Measurements from ENCODE around the gene TUT1. TPM values are rescaled to one million over a fixed set of nuclear protein-coding genes. Genes with fewer than 3 reads are reported as not detected.

TUT1 gene
- total RNA-seq, 6 experiments from 2014 or later = 12.3 to 34.2 (median 21.1) TPM

DNA sequence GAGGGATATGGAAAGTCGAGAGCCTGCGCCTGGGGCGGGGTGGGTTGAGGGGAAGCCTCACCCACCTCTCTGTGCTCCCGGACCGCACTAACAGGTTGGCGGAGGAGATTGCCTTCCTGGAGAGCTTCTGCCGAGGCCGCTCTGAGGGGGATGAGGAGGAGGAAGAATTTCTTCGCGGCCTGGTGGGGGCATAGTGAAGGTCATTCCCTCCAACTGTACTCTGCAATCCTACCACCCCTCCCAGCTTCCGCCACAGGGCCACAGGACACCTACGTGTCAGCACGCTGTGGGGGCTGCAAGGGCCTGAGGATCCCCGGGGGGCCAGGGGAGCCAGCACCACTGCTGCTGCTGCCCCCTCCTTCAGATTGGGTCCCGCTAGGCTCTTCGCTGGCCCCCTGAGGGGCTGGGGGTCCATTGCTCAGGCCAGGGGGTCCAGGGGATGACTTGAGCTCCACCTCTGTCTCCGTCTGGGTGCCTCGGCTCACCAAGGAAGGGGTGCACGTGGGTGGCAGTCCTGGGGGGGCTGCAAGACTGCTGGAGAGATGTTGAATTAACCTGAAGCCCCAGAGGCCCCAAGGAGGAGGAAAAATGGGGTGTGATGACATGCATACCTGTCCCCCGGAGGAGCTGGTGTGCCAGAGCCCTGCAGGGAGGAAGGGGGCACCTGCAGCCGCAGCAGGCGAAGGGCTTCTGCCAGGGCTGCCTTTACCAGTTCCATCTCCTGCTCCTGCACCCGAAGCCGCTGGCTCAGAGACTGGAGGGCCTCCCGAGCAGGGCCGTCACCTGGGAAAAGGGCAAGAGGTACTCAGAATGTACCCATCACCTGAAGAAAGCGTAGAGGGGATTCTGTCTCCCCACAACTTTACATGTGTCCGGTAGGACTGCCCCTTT is 19.7 kb upstream of the TUT1 start:
- Histone ChIP-seq H3K27me3 (no peaks in the 10 kb centered on the region), H3K36me3 (no peaks in the 10 kb centered on the region), H3K4me3 (peak overlapping the region; percentile 67 to 80 (median 78)), H3K9me3 (no peaks in the 10 kb centered on the region), H3K4me1 (peaks cover 0 to 29% (median 12%) of the 10 kb centered on the region in 4 donors), H3K27ac (peak overlapping the region; percentile 75 to 94 (median 90))
- ATAC-seq (no peak), DNase-seq (no peak)
- intact Hi-C loops (cut with DNase I) = loop anchor here in 1 of 2 donors (10.0 kb wide), 1 partner anchor 64 kb away; the partner anchor contains the start of genes LBHD1, UBXN1 and UQCC3
- TF ChIP-seq POLR2A (IDR thresholded peaks at IDR 0.05) = no peak
- TF ChIP-seq, protein P1, sequence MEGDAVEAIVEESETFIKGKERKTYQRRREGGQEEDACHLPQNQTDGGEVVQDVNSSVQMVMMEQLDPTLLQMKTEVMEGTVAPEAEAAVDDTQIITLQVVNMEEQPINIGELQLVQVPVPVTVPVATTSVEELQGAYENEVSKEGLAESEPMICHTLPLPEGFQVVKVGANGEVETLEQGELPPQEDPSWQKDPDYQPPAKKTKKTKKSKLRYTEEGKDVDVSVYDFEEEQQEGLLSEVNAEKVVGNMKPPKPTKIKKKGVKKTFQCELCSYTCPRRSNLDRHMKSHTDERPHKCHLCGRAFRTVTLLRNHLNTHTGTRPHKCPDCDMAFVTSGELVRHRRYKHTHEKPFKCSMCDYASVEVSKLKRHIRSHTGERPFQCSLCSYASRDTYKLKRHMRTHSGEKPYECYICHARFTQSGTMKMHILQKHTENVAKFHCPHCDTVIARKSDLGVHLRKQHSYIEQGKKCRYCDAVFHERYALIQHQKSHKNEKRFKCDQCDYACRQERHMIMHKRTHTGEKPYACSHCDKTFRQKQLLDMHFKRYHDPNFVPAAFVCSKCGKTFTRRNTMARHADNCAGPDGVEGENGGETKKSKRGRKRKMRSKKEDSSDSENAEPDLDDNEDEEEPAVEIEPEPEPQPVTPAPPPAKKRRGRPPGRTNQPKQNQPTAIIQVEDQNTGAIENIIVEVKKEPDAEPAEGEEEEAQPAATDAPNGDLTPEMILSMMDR (IDR thresholded peaks at IDR 0.05) = no peak
- WGBS (ENCODE audit: insufficient coverage, low coverage, low lambda C conversion rate, missing lambda C conversion rate) = 0% methylated on average over 1 of the region's 28 CpGs

DNA sequence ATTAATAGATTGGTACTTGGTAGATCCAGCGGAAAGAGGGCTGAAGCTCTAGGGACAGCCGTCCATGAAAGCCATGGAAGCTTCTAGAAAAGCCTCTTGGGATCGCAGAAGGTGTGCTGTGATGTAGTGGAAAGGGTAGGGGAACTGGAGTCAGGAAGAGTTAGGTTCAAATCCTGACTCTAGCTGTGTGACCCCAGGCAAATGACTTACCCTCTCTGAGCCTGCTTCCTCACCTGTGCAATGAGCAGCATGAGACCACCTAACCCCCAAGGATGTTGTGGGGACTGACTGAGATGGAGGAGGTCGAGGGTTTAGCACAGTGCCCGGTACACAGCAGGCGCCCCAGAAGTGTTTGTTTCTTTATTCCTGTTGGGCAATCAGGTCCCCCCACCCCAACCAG is 19.1 kb upstream of the TUT1 start:
- no peaks in the 10 kb centered on the region for H3K27me3 ChIP-seq
- DNase-seq (no peak), ATAC-seq (no peak)
- no peaks in the 10 kb centered on the region for H3K36me3 ChIP-seq
- TF ChIP-seq, protein P1 (IDR thresholded peaks at IDR 0.05) = no peak
- TF ChIP-seq POLR2A (IDR thresholded peaks at IDR 0.05) = no peak
- H3K9me3 ChIP-seq = no peaks in the 10 kb centered on the region
- peaks cover 0 to 29% (median 12%) of the 10 kb centered on the region in 4 donors for H3K4me1 ChIP-seq
- no peak overlapping the region for H3K27ac ChIP-seq
- intact Hi-C loops (cut with DNase I) = loop anchor here in 1 of 2 donors (10.0 kb wide), 1 partner anchor 64 kb away; the partner anchor contains the start of genes LBHD1, UBXN1 and UQCC3
- H3K4me3 ChIP-seq = no peak overlapping the region
- WGBS (ENCODE audit: insufficient coverage, low coverage, low lambda C conversion rate, missing lambda C conversion rate) = 53% methylated on average over 3 of the region's 6 CpGs

- WGBS (ENCODE audit: insufficient coverage, low coverage, low lambda C conversion rate, missing lambda C conversion rate) = 75% methylated on average over 9 of the region's 12 CpGs
Measured at GRCh38 chr11:62608776-62609175, 17.5 kb upstream of the TUT1 start.

GRCh38 chr11:62607714-62608113 is 16.4 kb upstream of the TUT1 start:
- Histone ChIP-seq H3K27ac (no peak overlapping the region), H3K4me1 (peaks cover 0 to 25% (median 12%) of the 10 kb centered on the region in 4 donors), H3K27me3 (no peaks in the 10 kb centered on the region), H3K9me3 (no peaks in the 10 kb centered on the region), H3K36me3 (no peaks in the 10 kb centered on the region), H3K4me3 (no peak overlapping the region)
- TF ChIP-seq, protein P1 (IDR thresholded peaks at IDR 0.05) = no peak
- no peak for TF ChIP-seq POLR2A (IDR thresholded peaks at IDR 0.05)
- WGBS (ENCODE audit: insufficient coverage, low coverage, low lambda C conversion rate, missing lambda C conversion rate) = no CpG with 5 or more reads among the region's 4 CpGs
- no peak for ATAC-seq
- intact Hi-C loops (cut with DNase I) = no loop called here
- no peak for DNase-seq

More at GRCh38 chr11:62608776-62609175, 17.5 kb upstream of the TUT1 start:
- Histone ChIP-seq H3K27ac (no peak overlapping the region), H3K4me1 (peaks cover 0 to 29% (median 12%) of the 10 kb centered on the region in 4 donors), H3K4me3 (no peak overlapping the region), H3K36me3 (no peaks in the 10 kb centered on the region), H3K9me3 (no peaks in the 10 kb centered on the region), H3K27me3 (no peaks in the 10 kb centered on the region)
- no peak for ATAC-seq
- TF ChIP-seq POLR2A (IDR thresholded peaks at IDR 0.05) = no peak
- TF ChIP-seq, protein P1 (IDR thresholded peaks at IDR 0.05) = no peak
- intact Hi-C loops (cut with DNase I) = no loop called here
- DNase-seq = no peak
